Mucosa of rectum (tissue), 2 donors: ENCODE results near the gene PDLIM5.
"Not testable (repeated sequence)": the region's sequence is repeated elsewhere in the genome, so short reads cannot be mapped to it uniquely, and the experiment has no call there.

Experiments
- H3K27ac ChIP-seq, 2 donors: one replicate each; pipeline ENCODE4 v1.7.0; 2013; ENCODE audit warnings: inconsistent platforms in 2 of 2, low read depth in 2 of 2, low read length in 2 of 2
- H3K27me3 ChIP-seq, 2 donors: one replicate each; pipeline ENCODE4 v1.7.0; 2013; ENCODE audit warnings: low read length in 2 of 2; ENCODE audit not compliant: control insufficient read depth in 2 of 2, insufficient read depth in 2 of 2
- H3K36me3 ChIP-seq, 2 donors: one replicate each; pipeline ENCODE4 v1.7.0; 2013; ENCODE audit warnings: low read length in 2 of 2; ENCODE audit not compliant: control insufficient read depth in 2 of 2, insufficient read depth in 2 of 2
- H3K4me1 ChIP-seq, 2 donors: one replicate each; pipeline ENCODE4 v1.7.0; 2013; ENCODE audit warnings: low read length in 2 of 2, mild to moderate bottlenecking in 1 of 2; ENCODE audit not compliant: control insufficient read depth in 2 of 2, insufficient read depth in 2 of 2
- H3K4me3 ChIP-seq, 2 donors: one replicate each; pipeline ENCODE4 v1.7.0; 2013; ENCODE audit warnings: low read length in 2 of 2
- H3K9ac ChIP-seq, 2 donors: one replicate each; pipeline ENCODE4 v1.7.0; 2013; ENCODE audit warnings: low read length in 2 of 2, low read depth in 1 of 2, mild to moderate bottlenecking in 1 of 2
- H3K9me3 ChIP-seq, 2 donors: one replicate each; pipeline ENCODE4 v1.7.0; 2013; ENCODE audit warnings: low read length in 2 of 2; ENCODE audit not compliant: control insufficient read depth in 2 of 2
- donor health status: healthy.
- donor health status: Normal muscosa, but diverticular disease.

Gene PDLIM5

GRCh38 chr4:94603170-94603747, 151.5 kb downstream of the PDLIM5 start:
- Histone ChIP-seq H3K4me1 (no peaks in the 10 kb centered on the region), H3K27ac (no peak overlapping the region), H3K4me3 (no peak overlapping the region), H3K9me3 (no peaks in the 10 kb centered on the region), H3K27me3 (no peaks in the 10 kb centered on the region), H3K9ac (no peak overlapping the region), H3K36me3 (no peaks in the 10 kb centered on the region)

GRCh38 chr4:94605241-94605805, 153.6 kb downstream of the PDLIM5 start:
- H3K27me3 ChIP-seq = no peaks in the 10 kb centered on the region
- peaks cover 0 to 3% of the 10 kb centered on the region in 2 donors for H3K36me3 ChIP-seq

GRCh38 chr4:94610145-94610544, 158.4 kb downstream of the PDLIM5 start:
- no peaks in the 10 kb centered on the region for H3K4me1 ChIP-seq
- peaks cover 0 to 5% of the 10 kb centered on the region in 2 donors for H3K36me3 ChIP-seq
- no peaks in the 10 kb centered on the region for H3K9me3 ChIP-seq
- H3K27ac ChIP-seq = no peak overlapping the region
- no peaks in the 10 kb centered on the region for H3K27me3 ChIP-seq
- H3K9ac ChIP-seq = no peak overlapping the region
- H3K4me3 ChIP-seq = no peak overlapping the region

More at GRCh38 chr4:94605241-94605805, 153.6 kb downstream of the PDLIM5 start:
- Histone ChIP-seq H3K9ac (no peak overlapping the region), H3K4me3 (no peak overlapping the region), H3K4me1 (no peaks in the 10 kb centered on the region), H3K27ac (no peak overlapping the region), H3K9me3 (no peaks in the 10 kb centered on the region)

GRCh38 chr4:94613248-94613647, 161.5 kb downstream of the PDLIM5 start:
- no peaks in the 10 kb centered on the region for H3K27me3 ChIP-seq
- H3K36me3 ChIP-seq = peaks cover 6 to 10% of the 10 kb centered on the region in 2 donors
- H3K4me1 ChIP-seq = no peaks in the 10 kb centered on the region
- H3K27ac ChIP-seq = no peak overlapping the region
- H3K4me3 ChIP-seq = no peak overlapping the region
- H3K9me3 ChIP-seq = no peaks in the 10 kb centered on the region
- H3K9ac ChIP-seq = no peak overlapping the region

GRCh38 chr4:94615451-94615850, 163.7 kb downstream of the PDLIM5 start:
- Histone ChIP-seq H3K36me3 (peaks cover 13 to 20% of the 10 kb centered on the region in 2 donors), H3K9ac (no peak overlapping the region), H3K4me1 (no peaks in the 10 kb centered on the region), H3K4me3 (no peak overlapping the region), H3K9me3 (no peaks in the 10 kb centered on the region), H3K27ac (no peak overlapping the region), H3K27me3 (no peaks in the 10 kb centered on the region)

DNA sequence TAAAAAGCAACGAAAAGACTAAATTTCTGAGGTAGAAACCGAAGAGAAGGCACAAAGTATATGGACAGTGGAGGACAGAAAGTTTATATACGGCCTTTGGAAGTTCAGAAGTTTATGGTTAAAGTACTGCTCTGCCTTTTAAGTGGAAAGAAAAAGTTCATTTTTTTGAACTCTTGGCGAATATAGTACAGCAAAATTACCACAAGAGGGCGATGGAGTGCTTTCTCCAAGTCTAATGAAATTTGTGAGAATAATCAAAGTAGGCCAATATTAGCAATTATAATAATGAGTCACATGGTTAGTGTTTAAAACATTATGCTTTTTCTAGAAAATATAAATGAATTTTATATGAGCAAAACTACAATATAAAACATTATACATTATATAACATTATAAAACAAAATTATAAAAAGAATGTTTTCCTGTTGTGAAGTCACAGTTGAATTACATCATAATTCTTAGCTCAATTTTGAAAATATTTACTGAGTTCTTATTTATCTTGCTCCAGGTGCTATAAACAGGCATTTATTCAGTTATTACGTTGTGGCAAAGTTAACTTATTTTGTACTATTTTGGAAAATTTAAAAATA, 169.8 kb downstream of the PDLIM5 start:
- H3K27ac ChIP-seq = no peak overlapping the region
- H3K4me1 ChIP-seq = no peaks in the 10 kb centered on the region
- no peak overlapping the region for H3K4me3 ChIP-seq
- H3K36me3 ChIP-seq = peaks cover 15 to 23% of the 10 kb centered on the region in 2 donors
- no peak overlapping the region for H3K9ac ChIP-seq
- H3K9me3 ChIP-seq = no peaks in the 10 kb centered on the region
- H3K27me3 ChIP-seq = no peaks in the 10 kb centered on the region

DNA sequence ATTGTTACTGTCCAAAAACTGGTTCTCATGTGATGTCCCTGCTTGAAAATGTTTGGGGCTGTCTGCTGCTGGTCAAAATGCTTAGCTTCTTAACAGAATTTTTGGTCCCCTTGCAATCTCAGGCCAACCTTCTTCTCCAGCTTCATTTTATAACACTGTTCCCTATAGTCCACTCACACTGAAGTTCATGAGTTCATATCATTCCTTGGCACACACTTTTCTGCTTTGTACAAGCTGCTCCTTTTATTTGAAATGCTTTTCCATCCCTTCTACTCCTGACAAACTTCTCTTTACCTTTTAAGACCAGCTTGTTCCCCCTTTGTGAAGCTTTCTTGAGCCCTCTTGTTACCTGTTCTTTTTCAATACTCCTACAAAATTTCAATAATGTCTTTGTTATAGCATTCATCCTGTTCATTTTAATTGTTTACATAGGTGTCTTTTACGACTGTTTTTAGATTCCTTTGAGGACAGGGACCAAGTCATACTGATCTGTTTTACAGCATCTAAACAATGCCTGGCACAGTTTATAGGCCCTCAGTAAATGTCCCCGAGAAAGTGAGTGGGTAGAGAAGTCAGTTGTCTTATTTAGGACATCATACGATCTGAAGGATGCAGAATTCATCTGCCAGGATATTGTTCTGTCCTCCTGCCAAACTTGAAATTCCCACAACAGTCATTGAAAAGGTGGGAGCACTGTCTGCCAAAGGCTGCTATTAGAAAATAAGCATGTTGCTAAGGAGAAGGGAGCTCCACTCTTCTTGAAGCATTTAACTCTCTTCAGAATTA, 171.6 kb downstream of the PDLIM5 start:
- no peaks in the 10 kb centered on the region for H3K4me1 ChIP-seq
- no peak overlapping the region for H3K4me3 ChIP-seq
- H3K9ac ChIP-seq = no peak overlapping the region
- no peaks in the 10 kb centered on the region for H3K27me3 ChIP-seq
- peaks cover 9 to 17% of the 10 kb centered on the region in 2 donors for H3K36me3 ChIP-seq
- H3K9me3 ChIP-seq = no peaks in the 10 kb centered on the region
- H3K27ac ChIP-seq = no peak overlapping the region

DNA sequence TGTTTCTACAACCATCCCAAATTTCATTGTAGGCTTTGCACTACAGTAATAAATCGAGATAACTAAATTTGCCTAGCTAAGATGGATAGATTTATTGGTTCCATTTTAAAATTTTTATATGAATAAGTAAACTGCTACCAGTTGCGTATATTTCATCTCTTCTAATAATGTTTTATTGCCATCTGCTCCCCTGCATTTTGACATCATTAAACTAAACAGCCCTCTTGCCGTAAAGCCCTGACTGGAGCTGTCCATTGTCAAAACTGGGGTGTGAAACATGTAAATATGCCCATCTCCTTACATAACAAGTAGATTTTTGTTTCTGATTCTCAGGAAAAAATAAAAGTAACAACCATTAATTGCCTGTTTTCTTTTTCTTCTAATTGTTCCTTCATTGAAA, 175.2 kb downstream of the PDLIM5 start:
- Histone ChIP-seq H3K27ac (no peak overlapping the region), H3K4me3 (no peak overlapping the region), H3K27me3 (no peaks in the 10 kb centered on the region), H3K9ac (no peak overlapping the region), H3K36me3 (peaks cover 4 to 10% of the 10 kb centered on the region in 2 donors), H3K4me1 (no peaks in the 10 kb centered on the region), H3K9me3 (no peaks in the 10 kb centered on the region)

- not testable (repeated sequence) for H3K9ac ChIP-seq, H3K27ac ChIP-seq, H3K4me1 ChIP-seq, H3K9me3 ChIP-seq, H3K4me3 ChIP-seq, H3K27me3 ChIP-seq
- peaks cover 0 to 10% of the 10 kb centered on the region in 2 donors for H3K36me3 ChIP-seq
Measured at GRCh38 chr4:94629058-94629457, 177.3 kb downstream of the PDLIM5 start.

DNA sequence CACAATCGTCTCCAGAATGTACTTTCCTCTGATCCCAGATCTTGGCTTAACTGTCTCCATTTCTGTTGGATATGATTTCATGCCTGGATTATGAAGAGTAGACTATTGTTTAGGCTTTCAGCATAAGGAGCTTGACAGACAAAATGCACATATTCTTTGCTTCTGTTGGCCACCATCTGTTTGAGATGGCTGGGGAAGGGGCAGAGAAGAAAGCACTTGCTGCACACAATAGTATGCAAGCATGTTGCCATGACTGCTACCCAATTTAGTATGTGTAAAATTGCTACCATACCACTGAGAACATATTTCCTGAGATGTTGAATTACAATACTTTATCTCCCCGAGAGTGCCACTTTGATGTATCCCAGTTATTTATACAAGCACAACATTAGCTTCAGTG, 178.1 kb downstream of the PDLIM5 start:
- Histone ChIP-seq H3K4me1 (no peaks in the 10 kb centered on the region), H3K9me3 (no peaks in the 10 kb centered on the region), H3K36me3 (peaks cover 0 to 7% of the 10 kb centered on the region in 2 donors), H3K4me3 (no peak overlapping the region), H3K27ac (no peak overlapping the region), H3K9ac (no peak overlapping the region), H3K27me3 (no peaks in the 10 kb centered on the region)
